NOMO-1 treated with DMSO at 0.1 percent for 48 hours (cell line): ENCODE results near the gene SNX14.
"Not testable (repeated sequence)": the region's sequence is repeated elsewhere in the genome, so short reads cannot be mapped to it uniquely, and the experiment has no call there.

Source experiments
- DNase-seq: peaks from one replicate; lab custom pipeline; 2025; ENCODE audit not compliant: unreplicated experiment; lab: John Stamatoyannopoulos, UW

The SNX14 gene

GRCh38 chr6:85592033-85592432 lies 1.6 kb downstream of the SNX14 start:
- DNase-seq = no peak

DNA sequence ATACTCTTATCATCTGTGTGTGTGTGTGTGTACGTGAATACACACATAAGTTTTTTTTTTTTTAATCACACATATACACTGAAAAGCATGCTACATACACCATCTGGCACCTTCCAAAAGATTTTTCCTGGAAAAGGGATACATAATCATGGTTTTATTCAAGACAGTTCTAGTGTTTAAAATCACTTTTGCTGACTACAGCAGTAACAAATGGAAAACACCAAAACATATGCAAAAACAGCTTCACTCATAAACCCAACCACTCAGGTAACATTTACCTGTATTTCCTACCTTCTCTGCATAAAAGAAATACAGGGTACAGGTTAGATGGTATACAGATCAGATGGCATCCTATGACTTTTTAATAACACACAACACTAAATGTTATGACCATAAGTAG lies 2.5 kb downstream of the SNX14 start:
- no peak for DNase-seq

- peak; percentile 25 for DNase-seq
Observed at GRCh38 chr6:85585741-85586140, 7.9 kb downstream of the SNX14 start.

- DNase-seq = not testable (repeated sequence)
Observed at GRCh38 chr6:85582832-85583231, 10.8 kb downstream of the SNX14 start.

- no peak for DNase-seq
Observed at GRCh38 chr6:85581572-85581971, 12.1 kb downstream of the SNX14 start.

- no peak for DNase-seq
Observed at GRCh38 chr6:85580878-85581267, 12.8 kb downstream of the SNX14 start.

DNA sequence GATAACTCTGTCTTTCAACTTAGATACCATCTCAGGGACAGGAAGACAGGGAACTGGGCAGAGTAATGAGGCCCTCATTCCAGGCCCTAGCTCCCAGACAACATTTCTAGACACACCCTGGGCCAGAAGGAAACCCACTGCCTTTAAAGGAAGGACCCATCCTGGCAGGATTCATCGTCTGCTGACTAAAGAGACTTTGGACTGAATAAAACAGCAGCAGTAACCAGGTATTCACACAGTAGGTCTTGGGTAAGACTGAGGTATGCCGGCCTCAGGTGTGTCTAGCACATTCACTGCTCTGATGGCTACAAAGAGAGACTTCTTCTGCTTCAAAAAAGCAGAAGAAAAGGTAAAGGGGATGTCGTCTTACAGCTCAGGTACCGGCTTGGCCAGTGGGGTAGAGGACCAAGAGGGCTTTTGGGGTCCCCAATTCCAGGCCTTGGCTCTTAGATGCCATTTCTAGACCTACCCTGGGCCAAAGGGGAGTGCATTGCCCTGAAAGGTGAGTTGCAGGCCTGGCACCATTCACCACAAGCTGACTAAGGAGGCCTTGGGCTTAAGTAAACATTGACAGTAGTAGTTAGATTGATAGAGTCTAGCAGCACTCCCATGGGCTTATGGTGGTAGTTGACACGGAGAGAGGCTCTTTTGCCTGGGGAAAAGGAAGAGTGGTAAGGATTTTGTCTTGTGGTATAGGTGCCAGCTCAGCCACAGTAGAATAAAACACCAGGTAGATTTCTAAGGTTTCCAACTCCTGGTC lies 13.4 kb downstream of the SNX14 start:
- DNase-seq = no peak

DNA sequence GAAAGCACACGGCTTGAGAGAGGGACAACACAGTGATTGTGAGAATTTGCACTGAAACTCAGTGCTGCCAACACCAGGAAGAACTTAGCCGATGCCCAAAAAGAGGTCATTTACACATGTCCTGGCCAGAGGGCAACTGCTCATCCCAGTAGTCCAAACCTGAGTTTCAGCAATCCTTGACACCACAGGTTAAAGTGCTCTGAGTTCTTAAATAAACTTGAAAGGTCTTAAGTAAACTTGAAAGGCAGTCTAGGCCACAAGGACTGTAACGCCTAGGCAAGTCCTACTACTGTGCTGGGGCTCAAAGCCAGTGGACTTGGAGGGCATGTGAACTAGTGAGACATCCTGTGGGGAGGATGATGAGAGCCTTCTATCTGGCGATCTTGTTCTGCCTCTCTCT lies 14.1 kb downstream of the SNX14 start:
- DNase-seq = no peak

DNA sequence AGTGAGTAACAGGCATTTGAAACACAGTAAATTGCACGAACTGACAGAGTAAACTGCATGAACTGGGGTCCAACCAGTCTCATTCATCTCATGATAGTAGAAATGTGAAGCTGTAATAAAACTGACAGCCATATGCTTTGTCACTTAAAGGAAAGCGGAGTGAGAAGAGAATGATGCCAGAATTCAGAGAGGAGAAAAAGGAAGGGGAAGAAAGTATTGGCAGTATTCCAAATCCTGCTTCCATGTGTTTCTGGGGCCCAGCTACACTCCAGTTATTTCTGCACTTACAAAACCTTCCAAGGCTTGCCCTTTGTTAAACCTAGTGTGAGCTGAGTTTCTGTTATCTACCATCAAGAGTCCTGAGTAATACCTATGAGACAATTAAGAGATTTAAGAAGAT lies 17.2 kb downstream of the SNX14 start:
- no peak for DNase-seq

DNA sequence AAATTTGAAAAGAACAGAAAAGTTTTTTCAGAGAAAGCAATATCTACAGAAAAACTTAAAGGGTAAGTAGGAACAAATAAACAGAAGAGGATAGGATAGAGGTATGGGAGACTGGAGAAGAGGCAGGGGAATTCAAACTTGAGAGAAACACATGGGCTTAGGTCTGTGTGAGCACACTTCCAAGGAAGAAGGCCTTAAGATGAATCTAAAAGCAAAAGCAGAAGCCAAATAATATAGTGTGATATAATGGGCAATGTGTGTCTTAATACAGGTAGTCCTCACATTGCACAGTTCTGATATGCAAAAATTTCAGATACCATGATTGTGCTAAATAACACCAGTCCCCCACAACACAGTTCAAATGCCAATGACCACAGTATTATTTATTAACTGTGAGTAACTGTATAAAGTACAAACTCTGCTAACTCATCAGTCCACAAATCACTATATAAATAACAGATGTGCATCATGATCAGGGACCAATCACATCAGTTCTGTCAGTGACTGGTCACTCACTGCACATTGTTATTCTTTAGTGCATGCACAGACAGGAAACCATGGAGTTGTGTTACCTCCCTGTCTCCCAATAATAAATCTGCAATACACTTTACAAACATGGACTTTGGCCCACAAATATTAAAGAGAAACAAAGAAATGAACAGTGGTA lies 18.6 kb downstream of the SNX14 start:
- no peak for DNase-seq

GRCh38 chr6:85569323-85569722 lies 24.3 kb downstream of the SNX14 start:
- no peak for DNase-seq

- DNase-seq = no peak
Observed at GRCh38 chr6:85568411-85568810, 25.2 kb downstream of the SNX14 start.

- no peak for DNase-seq
Observed at GRCh38 chr6:85565736-85566135, 27.9 kb downstream of the SNX14 start.

DNA sequence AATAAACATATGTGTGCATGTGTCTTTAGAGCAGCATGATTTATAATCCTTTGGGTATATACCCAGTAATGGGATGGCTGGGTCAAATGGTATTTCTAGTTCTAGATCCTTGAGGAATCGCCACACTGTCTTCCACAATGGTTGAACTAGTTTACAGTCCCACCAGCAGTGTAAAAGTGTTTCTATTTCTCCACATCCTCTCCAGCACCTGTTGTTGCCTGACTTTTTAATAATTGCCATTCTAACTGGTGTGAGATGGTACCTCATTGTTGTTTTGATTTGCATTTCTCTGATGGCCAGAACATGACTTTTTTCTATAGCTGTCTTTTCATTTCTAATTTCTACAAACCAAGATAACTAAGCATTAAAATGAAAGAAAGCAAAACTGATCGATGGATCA lies 29.4 kb downstream of the SNX14 start:
- DNase-seq = not testable (repeated sequence)

DNA sequence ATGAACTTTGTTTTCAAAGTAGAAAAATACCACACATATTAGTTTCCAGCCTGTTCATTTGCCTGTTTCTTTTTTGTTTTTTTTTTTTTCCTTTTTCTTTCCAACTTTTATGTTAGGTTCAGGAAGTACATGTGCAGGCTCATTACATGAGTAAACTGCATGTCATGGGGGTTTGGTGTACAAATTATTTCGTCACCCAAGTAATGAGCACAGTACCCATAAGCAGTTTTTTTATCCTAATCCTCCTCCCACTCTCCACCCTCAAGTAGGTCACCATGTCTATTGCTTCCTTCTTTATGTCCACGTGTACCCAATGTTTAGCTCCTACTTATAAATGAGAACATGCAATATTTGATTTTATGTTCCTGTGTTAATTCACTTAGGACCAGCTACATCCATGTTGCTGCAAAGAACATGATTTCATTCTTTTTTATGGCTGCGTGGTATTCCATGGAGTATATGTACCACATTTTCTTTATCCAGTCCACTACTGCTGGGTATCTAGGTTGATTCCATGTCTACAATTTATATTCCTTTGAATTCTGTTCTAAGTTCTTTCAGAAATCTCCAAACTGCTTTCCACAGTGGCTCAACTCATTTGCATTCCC lies 31.8 kb downstream of the SNX14 start:
- no peak for DNase-seq

DNA sequence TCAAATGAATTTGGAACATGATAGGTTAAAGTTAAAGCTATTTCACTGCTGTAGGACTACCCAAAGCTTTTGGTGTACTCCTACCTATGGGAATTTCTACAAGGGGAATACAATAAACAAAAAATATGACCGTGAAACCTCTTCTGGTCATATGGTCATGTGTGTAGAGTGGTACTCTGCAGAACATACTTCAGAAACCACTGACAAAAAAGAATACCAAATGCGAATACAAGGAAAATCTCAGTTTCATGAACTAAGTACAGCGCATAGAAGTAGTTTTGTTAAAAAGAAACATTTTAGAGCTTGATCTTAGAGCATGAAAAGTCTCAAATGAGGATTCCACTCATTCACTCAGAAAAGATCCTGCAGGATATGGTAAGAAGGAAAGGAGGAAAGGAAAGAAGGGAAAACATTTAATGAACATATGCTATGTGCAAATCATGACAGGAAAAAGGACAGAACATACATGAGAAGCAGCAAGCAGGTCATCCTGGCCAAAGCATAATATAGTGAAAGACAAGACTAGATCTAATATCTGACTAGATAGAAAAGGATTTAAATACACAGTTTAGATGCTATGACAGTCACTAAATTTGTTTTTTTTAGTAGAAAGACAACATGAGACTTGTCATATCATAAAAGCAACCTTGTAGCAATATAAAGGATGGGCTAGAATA lies 36.5 kb downstream of the SNX14 start:
- no peak for DNase-seq

- DNase-seq = no peak
Observed at GRCh38 chr6:85552652-85553051, 41.0 kb downstream of the SNX14 start.

- no peak for DNase-seq
Observed at GRCh38 chr6:85551264-85551663, 42.4 kb downstream of the SNX14 start.

DNA sequence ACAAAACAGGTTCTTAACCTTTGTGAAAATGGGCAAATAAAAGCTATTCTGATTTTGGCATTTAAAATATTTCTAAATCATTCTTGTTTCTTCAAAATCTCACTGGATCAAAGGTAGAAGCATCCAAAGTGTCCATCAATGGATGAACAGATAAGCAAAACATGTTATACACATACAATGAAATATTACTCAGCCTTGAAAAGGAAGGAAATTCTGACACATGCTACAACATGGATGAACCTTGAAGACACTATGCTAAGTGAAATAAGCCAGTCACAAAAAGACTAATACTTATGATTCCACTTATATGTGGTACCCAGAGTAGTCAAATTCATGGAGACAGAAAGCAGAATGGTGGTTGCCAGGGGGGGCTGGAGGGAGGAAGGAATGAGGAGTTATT lies 45.9 kb downstream of the SNX14 start:
- DNase-seq = no peak

DNA sequence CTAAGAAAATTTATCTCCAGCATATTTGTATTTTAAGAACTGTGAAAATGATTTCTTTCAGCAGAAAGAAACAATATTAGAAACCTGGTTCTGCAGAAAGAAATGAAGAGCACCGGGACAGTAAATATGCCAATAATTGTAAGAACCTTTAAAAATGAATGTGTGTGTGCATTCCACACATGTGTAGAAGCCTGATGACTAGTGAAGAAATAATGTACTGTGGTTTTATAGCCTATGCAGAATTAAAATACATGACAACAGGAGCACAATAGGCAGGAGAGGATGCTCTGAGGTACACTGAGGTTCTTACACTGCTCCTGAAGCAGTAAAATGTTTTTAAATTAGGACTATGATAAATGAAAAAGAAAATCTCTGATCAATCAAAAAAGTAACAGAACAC lies 48.9 kb downstream of the SNX14 start:
- DNase-seq = no peak

DNA sequence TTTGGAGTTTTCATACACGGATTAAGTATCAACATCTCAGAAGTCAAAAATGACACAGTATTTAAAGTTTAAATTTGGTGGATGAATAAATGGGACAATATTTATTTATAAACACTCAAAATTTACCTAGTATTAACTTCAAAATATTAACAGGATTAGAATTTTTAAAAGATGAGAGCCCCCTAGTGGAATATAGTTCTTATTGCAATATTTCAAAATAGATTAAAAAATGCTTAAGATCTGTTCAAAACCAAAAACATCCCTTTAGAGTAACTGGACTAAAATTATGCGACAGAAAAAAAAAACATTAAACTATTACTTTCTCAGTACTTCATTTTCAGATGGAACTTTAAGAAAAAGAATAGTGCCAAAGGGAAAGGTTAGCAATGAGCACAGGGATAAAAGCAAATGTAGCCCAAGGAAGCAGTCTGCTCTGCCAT lies 56.6 kb downstream of the SNX14 start:
- DNase-seq = no peak

GRCh38 chr6:85524281-85524680 lies 69.4 kb downstream of the SNX14 start:
- not testable (repeated sequence) for DNase-seq
